ENCODE results near the gene WARS2.

DNA sequence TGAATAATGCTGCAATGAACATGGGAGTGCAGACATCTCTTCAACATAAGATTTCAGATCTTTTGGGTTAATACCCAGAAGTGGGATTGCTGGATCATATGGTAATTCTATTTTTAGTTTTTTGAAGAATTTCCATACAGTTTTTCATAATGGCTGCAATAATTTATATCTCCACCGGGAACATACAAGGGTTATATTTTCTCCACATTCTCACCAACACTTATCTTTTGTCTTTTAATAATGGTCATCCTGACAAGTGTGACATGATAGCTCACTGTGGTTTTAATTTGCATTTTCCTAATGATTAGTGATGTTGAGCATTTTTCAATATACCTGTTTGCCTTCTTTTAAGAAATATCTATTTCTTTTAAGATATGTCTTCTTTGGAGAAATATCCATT lies 44.5 kb upstream of the WARS2 start:
- no peak for TF ChIP-seq EP300 (IDR thresholded peaks at IDR 0.05)
- TF ChIP-seq, protein P1, sequence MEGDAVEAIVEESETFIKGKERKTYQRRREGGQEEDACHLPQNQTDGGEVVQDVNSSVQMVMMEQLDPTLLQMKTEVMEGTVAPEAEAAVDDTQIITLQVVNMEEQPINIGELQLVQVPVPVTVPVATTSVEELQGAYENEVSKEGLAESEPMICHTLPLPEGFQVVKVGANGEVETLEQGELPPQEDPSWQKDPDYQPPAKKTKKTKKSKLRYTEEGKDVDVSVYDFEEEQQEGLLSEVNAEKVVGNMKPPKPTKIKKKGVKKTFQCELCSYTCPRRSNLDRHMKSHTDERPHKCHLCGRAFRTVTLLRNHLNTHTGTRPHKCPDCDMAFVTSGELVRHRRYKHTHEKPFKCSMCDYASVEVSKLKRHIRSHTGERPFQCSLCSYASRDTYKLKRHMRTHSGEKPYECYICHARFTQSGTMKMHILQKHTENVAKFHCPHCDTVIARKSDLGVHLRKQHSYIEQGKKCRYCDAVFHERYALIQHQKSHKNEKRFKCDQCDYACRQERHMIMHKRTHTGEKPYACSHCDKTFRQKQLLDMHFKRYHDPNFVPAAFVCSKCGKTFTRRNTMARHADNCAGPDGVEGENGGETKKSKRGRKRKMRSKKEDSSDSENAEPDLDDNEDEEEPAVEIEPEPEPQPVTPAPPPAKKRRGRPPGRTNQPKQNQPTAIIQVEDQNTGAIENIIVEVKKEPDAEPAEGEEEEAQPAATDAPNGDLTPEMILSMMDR (IDR thresholded peaks at IDR 0.05), result no peak
- no peak for TF ChIP-seq POLR2AphosphoS5 (IDR thresholded peaks at IDR 0.05)
- TF ChIP-seq POLR2A (IDR thresholded peaks at IDR 0.05), result no peak

All from suprapubic skin (tissue), 4 donors.